IMR-90 (cell line): ENCODE results near the gene FRMD3. TPM values are rescaled to one million over a fixed set of nuclear protein-coding genes. Genes with fewer than 3 reads are reported as not detected.

ENCODE experiments used
- ATAC-seq: fragments of 200-7000 bp; cut with Tn5 transposase; 2 replicates; pipeline ENCODE4 v1.9.1; 2020; ENCODE audit warnings: low read depth, mild to moderate bottlenecking, moderate library complexity
- BruUV-seq: library from RNA; stranded (reverse); fragments of 400-500 nt; replicated peaks from 2 replicates; lab custom pipeline; 2021; lab: Mats Ljungman, UMichigan
- CTCF ChIA-PET: fragments of 300-600 bp; formaldehyde crosslinking; extraction: SDS; loops from one replicate; lab custom pipeline; 2021; ENCODE audit warnings: antibody characterized with exemption; lab: Yijun Ruan, JAX
- POLR2A ChIA-PET: fragments of 300-600 bp; sonication (Branson Sonifier 250); formaldehyde crosslinking; loops from one replicate; lab custom pipeline; 2022; ENCODE audit warnings: antibody characterized with exemption; ENCODE audit not compliant: unreplicated experiment; lab: Charles Lee
- DNase-seq: peaks from one replicate; pipeline ENCODE4 v3.0.0; 2013
- H2AFZ ChIP-seq: replicated peaks from 2 replicates; pipeline ENCODE3; 2013; ENCODE audit warnings: low read length, mild to moderate bottlenecking; ENCODE audit not compliant: poor library complexity
- H2AK5ac ChIP-seq: 2 replicates; pipeline ENCODE4 v1.6.1; 2013; ENCODE audit warnings: low read depth, low read length, inconsistent platforms
- H2AK9ac ChIP-seq: replicated peaks from 2 replicates; pipeline ENCODE3; 2013; ENCODE audit warnings: mild to moderate bottlenecking, low read depth, low read length, moderate library complexity; ENCODE audit not compliant: poor library complexity
- H2BK120ac ChIP-seq: 2 replicates; pipeline ENCODE4 v1.6.1; 2013; ENCODE audit warnings: low read depth, low read length, inconsistent platforms
- H2BK15ac ChIP-seq: 3 replicates; pipeline ENCODE4 v1.6.1; 2013; ENCODE audit warnings: low read depth, low read length, inconsistent platforms
- H2BK20ac ChIP-seq: 2 replicates; pipeline ENCODE4 v1.6.1; 2013; ENCODE audit warnings: low read depth, mild to moderate bottlenecking, inconsistent platforms, low read length, moderate library complexity
- H2BK5ac ChIP-seq: 2 replicates; pipeline ENCODE4 v1.6.1; 2013; ENCODE audit warnings: mild to moderate bottlenecking, low read depth, low read length, inconsistent platforms; ENCODE audit not compliant: poor library complexity, severe bottlenecking
- H3K14ac ChIP-seq: replicated peaks from 2 replicates; pipeline ENCODE4 v1.6.1; 2013; ENCODE audit warnings: low read depth, low read length, inconsistent platforms
- H3K18ac ChIP-seq: 2 replicates; pipeline ENCODE4 v1.6.1; 2013; ENCODE audit warnings: low read depth, low read length, control low read depth
- H3K23ac ChIP-seq: 2 replicates; pipeline ENCODE4 v1.6.1; 2013; ENCODE audit warnings: low read depth, low read length, inconsistent platforms
- H3K27ac ChIP-seq: 2 replicates; pipeline ENCODE4 v1.5.1; 2013; ENCODE audit warnings: mild to moderate bottlenecking, control low read depth, low read length; ENCODE audit not compliant: insufficient read depth
- H3K27me3 ChIP-seq: 2 replicates; pipeline ENCODE4 v1.6.1; 2013; ENCODE audit warnings: low read length; ENCODE audit not compliant: control insufficient read depth, insufficient read depth
- H3K36me3 ChIP-seq: 2 replicates; pipeline ENCODE4 v1.6.1; 2013; ENCODE audit warnings: low read length, mixed read lengths; ENCODE audit not compliant: control insufficient read depth, insufficient read depth
- H3K4ac ChIP-seq: 2 replicates; pipeline ENCODE4 v1.6.1; 2013; ENCODE audit warnings: low read depth, low read length, inconsistent platforms
- H3K4me1 ChIP-seq: 2 replicates; pipeline ENCODE4 v1.6.1; 2013; ENCODE audit warnings: low read length, mixed read lengths; ENCODE audit not compliant: control insufficient read depth, insufficient read depth
- H3K4me2 ChIP-seq: 2 replicates; pipeline ENCODE4 v1.6.1; 2013; ENCODE audit warnings: low read depth, mild to moderate bottlenecking, control low read depth, low read length, moderate library complexity
- H3K4me3 ChIP-seq: 2 replicates; pipeline ENCODE4 v1.5.1; 2013; ENCODE audit warnings: low read depth, mild to moderate bottlenecking, control low read depth, low read length, moderate library complexity; ENCODE audit not compliant: insufficient read depth
- H3K56ac ChIP-seq: 2 replicates; pipeline ENCODE4 v1.6.1; 2013; ENCODE audit warnings: low read length, inconsistent platforms; ENCODE audit not compliant: insufficient read depth; ENCODE audit errors: extremely low read depth
- H3K79me1 ChIP-seq, 2 experiments: 2 replicates each; pipeline ENCODE4 v1.6.1; 2013; ENCODE audit warnings: low read length in 2 of 2, inconsistent platforms in 1 of 2, low read depth in 1 of 2
- H3K9ac ChIP-seq: 2 replicates; pipeline ENCODE4 v1.6.1; 2013; ENCODE audit warnings: low read depth, low read length, control low read depth
- H3K9me1 ChIP-seq: 2 replicates; pipeline ENCODE4 v1.6.1; 2013; ENCODE audit warnings: low read length, inconsistent platforms; ENCODE audit not compliant: insufficient read depth
- H3K9me3 ChIP-seq: 2 replicates; pipeline ENCODE4 v1.6.1; 2013; ENCODE audit warnings: low read length; ENCODE audit not compliant: control insufficient read depth, insufficient read depth
- H4K20me1 ChIP-seq: 2 replicates; pipeline ENCODE4 v1.6.1; 2013; ENCODE audit warnings: low read length, inconsistent platforms; ENCODE audit not compliant: insufficient read depth
- H4K5ac ChIP-seq: 2 replicates; pipeline ENCODE4 v1.6.1; 2013; ENCODE audit warnings: mild to moderate bottlenecking, low read depth, low read length, control low read depth
- H4K8ac ChIP-seq, 2 experiments: 2 replicates each; pipeline ENCODE4 v1.6.1; 2013; ENCODE audit warnings: low read depth in 2 of 2, low read length in 2 of 2, control low read depth in 1 of 2, inconsistent platforms in 1 of 2
- H4K91ac ChIP-seq: 2 replicates; pipeline ENCODE4 v1.6.1; 2013; ENCODE audit warnings: low read depth, low read length, inconsistent platforms; ENCODE audit not compliant: insufficient read depth
- CEBPB ChIP-seq: IDR thresholded peaks from 2 replicates; pipeline ENCODE4 v1.6.1; 2012; ENCODE audit warnings: low read depth, low read length, improper control_type of control experiment
- NFE2L2 ChIP-seq: fragments of 150-350 bp; IDR thresholded peaks from 2 replicates; pipeline ENCODE4 v1.6.1; 2016; ENCODE audit warnings: low read depth, mild to moderate bottlenecking, low read length
- POLR2A ChIP-seq: IDR thresholded peaks from 2 replicates; pipeline ENCODE4 v1.6.1; 2012; ENCODE audit warnings: mild to moderate bottlenecking, low read depth, low read length
- RAD21 ChIP-seq: IDR thresholded peaks from 2 replicates; pipeline ENCODE4 v1.6.1; 2012; ENCODE audit warnings: low read length, improper control_type of control experiment
- RCOR1 ChIP-seq: IDR thresholded peaks from 2 replicates; pipeline ENCODE4 v1.6.1; 2012; ENCODE audit warnings: mild to moderate bottlenecking, low read length, improper control_type of control experiment; ENCODE audit not compliant: insufficient replicate concordance
- SMC3 ChIP-seq: fragments of 150-350 bp; IDR thresholded peaks from 2 replicates; pipeline ENCODE4 v1.6.1; 2016; ENCODE audit warnings: low read depth, mild to moderate bottlenecking, antibody characterized with exemption, low read length, moderate library complexity
- WGBS, 2 experiments: methylation state at CpG; one replicate each; pipeline versions ENCODE4 v1.1.5 to v1.1.7; 2013; ENCODE audit warnings: missing lambda C conversion rate in 2 of 2; ENCODE audit not compliant: insufficient read length in 1 of 2; ENCODE audit errors: extremely low coverage in 2 of 2; 5-methylcytosine and 5-hydroxymethylcytosine counted together
- dilution Hi-C: fragments of 300-500 bp; cut with HindIII; formaldehyde crosslinking; loops from one replicate; pipeline ENCODE4 v1.14.3; 2018; ENCODE audit warnings: low sequenced_read_pairs; ENCODE audit not compliant: unreplicated experiment
- in situ Hi-C: fragments of 300-500 bp; cut with MboI; formaldehyde crosslinking; loops from 3 replicates; pipeline ENCODE4 v1.14.3; 2019; ENCODE audit warnings: low sequenced_read_pairs, inconsistent platforms, mixed read lengths
- intact Hi-C: fragments of 100-400 bp; cut with micrococcal nuclease; formaldehyde crosslinking; loops from 2 replicates; pipeline ENCODE4 v1.10.0; 2022
- polyA plus RNA-seq, 3 experiments: library from polyadenylated mRNA; depleted of rRNA; stranded (reverse); fragments of >200 nt; gene quantifications; 2 replicates each; pipeline ENCODE4 v1.2.3, GENCODE V29; 2012; ENCODE audit warnings: low replicate concordance in 1 of 3
- total RNA-seq: library from RNA; depleted of rRNA; stranded (reverse); fragments of >200 nt; gene quantifications from 2 replicates; pipeline ENCODE4 v1.2.3, GENCODE V29; 2012
- TF ChIP-seq, protein P1 (sequence below): fragments of 150-350 bp; IDR thresholded peaks from 2 replicates; pipeline ENCODE4 v1.6.1; 2016; ENCODE audit warnings: low read depth, mild to moderate bottlenecking, low read length, moderate library complexity, borderline replicate concordance
- TF ChIP-seq, protein P2 (sequence below): fragments of 150-350 bp; IDR thresholded peaks from 2 replicates; pipeline ENCODE4 v1.6.1; 2017; ENCODE audit warnings: mild to moderate bottlenecking, antibody characterized with exemption, low read length, low read depth
- TF ChIP-seq, protein P3 (sequence below): conservative IDR thresholded peaks from 2 replicates; pipeline ENCODE4 v1.5.1; 2012; ENCODE audit warnings: mild to moderate bottlenecking, low read depth, low read length, improper control_type of control experiment

The FRMD3 gene
- total and polyA plus RNA-seq, 2 of the 4 experiments (the other 2 are of a cell fraction), result 0.02 to 0.18 TPM

DNA sequence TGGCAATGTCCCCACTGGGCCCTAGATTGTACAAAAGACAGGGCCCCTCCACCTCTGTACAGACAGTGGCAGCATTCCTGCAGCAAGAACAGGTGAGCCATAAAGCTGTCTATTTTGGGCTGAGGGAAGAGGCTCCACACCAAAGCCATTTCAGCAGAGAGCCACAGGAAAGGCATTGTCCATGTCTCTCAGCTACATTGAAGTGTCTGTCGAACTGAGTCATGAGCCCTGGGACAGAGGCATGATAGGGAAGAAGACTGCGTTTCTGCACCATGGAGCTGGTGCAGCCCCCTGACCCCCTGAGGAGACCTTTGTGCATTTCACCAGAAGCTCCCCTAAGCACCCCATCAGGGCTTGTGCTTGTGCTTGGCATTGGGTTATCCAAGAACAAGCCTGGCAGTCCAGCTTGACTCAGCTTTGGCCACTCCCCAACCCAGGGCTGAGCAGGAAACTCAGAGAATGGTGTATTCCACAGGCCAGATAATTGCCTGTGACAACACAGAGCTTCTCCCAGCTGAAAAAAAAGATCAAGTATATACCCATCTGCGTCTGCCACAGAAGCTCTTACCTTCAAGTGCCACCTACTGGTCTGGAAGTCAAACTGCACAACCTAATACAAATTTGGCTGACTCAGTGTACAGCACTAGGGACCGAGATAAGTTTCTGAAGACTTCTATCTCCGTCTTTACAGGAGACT lies 5.9 kb upstream of the FRMD3 start:
- Histone ChIP-seq H3K4me2 (no peak overlapping the region), H2BK120ac (no peak overlapping the region), H3K27ac (no peak overlapping the region), H2AFZ (peak overlapping the region; percentile 21), H2AK9ac (no peak overlapping the region), H4K8ac (no peak overlapping the region), H4K5ac (no peak overlapping the region), H2BK15ac (no peak overlapping the region), H2BK5ac (no peak overlapping the region), H4K91ac (no peak overlapping the region), H3K79me1 (no peaks in the 10 kb centered on the region), H3K14ac (no peak overlapping the region), H3K56ac (no peak overlapping the region), H3K9ac (no peak overlapping the region), H4K20me1 (no peaks in the 10 kb centered on the region), H3K27me3 (0 out of 2 replicates have a peak, but pooled peaks cover under 1% of the 10 kb centered on the region), H2BK20ac (no peak overlapping the region), H3K23ac (no peak overlapping the region), H3K9me3 (no peaks in the 10 kb centered on the region), H3K9me1 (no peaks in the 10 kb centered on the region), H3K4me1 (no peaks in the 10 kb centered on the region), H3K4me3 (no peak overlapping the region), H3K4ac (no peak overlapping the region), H3K18ac (no peak overlapping the region), H2AK5ac (no peak overlapping the region), H3K36me3 (no peaks in the 10 kb centered on the region)
- CTCF ChIA-PET, result interaction anchor here (0.6 to 4.8 kb wide), 10 partner anchors 10 to 599 kb away, joined by 3 to 37 read pairs (median 3); no protein-coding TSS in a partner anchor
- intact Hi-C loops (loop anchor here (1.0 to 2.0 kb wide), 2 partner anchors 210 to 325 kb away; no protein-coding TSS in a partner anchor), dilution Hi-C loops (no loop called here), in situ Hi-C loops (no loop called here)
- BruUV-seq, result no TSS peak
- WGBS, 2 experiments, result 83% methylated on average over 1 of the region's 5 CpGs; no CpG with 5 or more reads in 1 of the 2 experiments
- DNase-seq (peak; percentile 38), ATAC-seq (peak; percentile 85)
- TF ChIP-seq SMC3, result peak; percentile 43
- TF ChIP-seq RCOR1, result no peak
- no peak for TF ChIP-seq NFE2L2
- TF ChIP-seq, protein P1, sequence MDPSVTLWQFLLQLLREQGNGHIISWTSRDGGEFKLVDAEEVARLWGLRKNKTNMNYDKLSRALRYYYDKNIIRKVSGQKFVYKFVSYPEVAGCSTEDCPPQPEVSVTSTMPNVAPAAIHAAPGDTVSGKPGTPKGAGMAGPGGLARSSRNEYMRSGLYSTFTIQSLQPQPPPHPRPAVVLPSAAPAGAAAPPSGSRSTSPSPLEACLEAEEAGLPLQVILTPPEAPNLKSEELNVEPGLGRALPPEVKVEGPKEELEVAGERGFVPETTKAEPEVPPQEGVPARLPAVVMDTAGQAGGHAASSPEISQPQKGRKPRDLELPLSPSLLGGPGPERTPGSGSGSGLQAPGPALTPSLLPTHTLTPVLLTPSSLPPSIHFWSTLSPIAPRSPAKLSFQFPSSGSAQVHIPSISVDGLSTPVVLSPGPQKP, result no peak
- peak; percentile 50 for TF ChIP-seq RAD21
- TF ChIP-seq, protein P2, sequence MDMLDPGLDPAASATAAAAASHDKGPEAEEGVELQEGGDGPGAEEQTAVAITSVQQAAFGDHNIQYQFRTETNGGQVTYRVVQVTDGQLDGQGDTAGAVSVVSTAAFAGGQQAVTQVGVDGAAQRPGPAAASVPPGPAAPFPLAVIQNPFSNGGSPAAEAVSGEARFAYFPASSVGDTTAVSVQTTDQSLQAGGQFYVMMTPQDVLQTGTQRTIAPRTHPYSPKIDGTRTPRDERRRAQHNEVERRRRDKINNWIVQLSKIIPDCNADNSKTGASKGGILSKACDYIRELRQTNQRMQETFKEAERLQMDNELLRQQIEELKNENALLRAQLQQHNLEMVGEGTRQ, result no peak
- no peak for TF ChIP-seq POLR2A
- TF ChIP-seq, protein P3, sequence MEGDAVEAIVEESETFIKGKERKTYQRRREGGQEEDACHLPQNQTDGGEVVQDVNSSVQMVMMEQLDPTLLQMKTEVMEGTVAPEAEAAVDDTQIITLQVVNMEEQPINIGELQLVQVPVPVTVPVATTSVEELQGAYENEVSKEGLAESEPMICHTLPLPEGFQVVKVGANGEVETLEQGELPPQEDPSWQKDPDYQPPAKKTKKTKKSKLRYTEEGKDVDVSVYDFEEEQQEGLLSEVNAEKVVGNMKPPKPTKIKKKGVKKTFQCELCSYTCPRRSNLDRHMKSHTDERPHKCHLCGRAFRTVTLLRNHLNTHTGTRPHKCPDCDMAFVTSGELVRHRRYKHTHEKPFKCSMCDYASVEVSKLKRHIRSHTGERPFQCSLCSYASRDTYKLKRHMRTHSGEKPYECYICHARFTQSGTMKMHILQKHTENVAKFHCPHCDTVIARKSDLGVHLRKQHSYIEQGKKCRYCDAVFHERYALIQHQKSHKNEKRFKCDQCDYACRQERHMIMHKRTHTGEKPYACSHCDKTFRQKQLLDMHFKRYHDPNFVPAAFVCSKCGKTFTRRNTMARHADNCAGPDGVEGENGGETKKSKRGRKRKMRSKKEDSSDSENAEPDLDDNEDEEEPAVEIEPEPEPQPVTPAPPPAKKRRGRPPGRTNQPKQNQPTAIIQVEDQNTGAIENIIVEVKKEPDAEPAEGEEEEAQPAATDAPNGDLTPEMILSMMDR, result peak; percentile 46
- TF ChIP-seq CEBPB, result no peak
- POLR2A ChIA-PET, result no interaction called here
